PC-3 (cell line): Measurements from ENCODE around the gene C1QTNF6. TPM values are rescaled to one million over a fixed set of nuclear protein-coding genes. Genes with fewer than 3 reads are reported as not detected.

Source experiments
- ATAC-seq: fragments of 200-7000 bp; cut with Tn5 transposase; 2 replicates; pipeline ENCODE4 v1.9.1; 2020; ENCODE audit warnings: mild to moderate bottlenecking, moderate library complexity
- BruUV-seq: library from RNA; stranded (reverse); fragments of 400-500 nt; replicated peaks from 2 replicates; lab custom pipeline; 2021; lab: Mats Ljungman, UMichigan
- CTCF ChIA-PET: fragments of 300-600 bp; sonication (Branson Sonifier 250); formaldehyde crosslinking; loops from one replicate; lab custom pipeline; 2022; ENCODE audit warnings: antibody characterized with exemption; lab: Charles Lee
- POLR2A ChIA-PET: fragments of 300-600 bp; sonication (Branson Sonifier 250); formaldehyde crosslinking; loops from one replicate; lab custom pipeline; 2022; ENCODE audit warnings: antibody characterized with exemption; ENCODE audit not compliant: unreplicated experiment; lab: Charles Lee
- DNase-seq: peaks from one replicate; pipeline ENCODE4 v3.0.0-alpha.2; 2015
- H2AFZ ChIP-seq: fragments of 300-600 bp; sonication (generic); 2 replicates; pipeline ENCODE4 v1.6.0; 2016; ENCODE audit warnings: antibody characterized with exemption, low read length
- H3F3A ChIP-seq: fragments of 300-600 bp; sonication (generic); one replicate; pipeline ENCODE4 v1.6.0; 2017; ENCODE audit warnings: antibody characterized with exemption, low read length, control low read depth, mild to moderate bottlenecking; ENCODE audit not compliant: unreplicated experiment
- H3K27ac ChIP-seq: fragments of 300-600 bp; sonication (generic); 2 replicates; pipeline ENCODE4 v1.5.1; 2016; ENCODE audit warnings: mild to moderate bottlenecking, low read length
- H3K27me3 ChIP-seq: fragments of 300-600 bp; sonication (generic); 2 replicates; pipeline ENCODE4 v1.6.1; 2016; ENCODE audit warnings: low read length, mixed read lengths
- H3K36me3 ChIP-seq: fragments of 300-600 bp; sonication (generic); 2 replicates; pipeline ENCODE4 v1.6.1; 2016; ENCODE audit warnings: low read depth, mixed run types, low read length, mixed read lengths
- H3K4me1 ChIP-seq: fragments of 300-600 bp; sonication (generic); 2 replicates; pipeline ENCODE4 v1.5.1; 2016; ENCODE audit warnings: low read length; ENCODE audit not compliant: insufficient read depth
- H3K4me2 ChIP-seq: fragments of 300-600 bp; sonication (generic); 2 replicates; pipeline ENCODE4 v1.6.0; 2016; ENCODE audit warnings: low read length
- H3K4me3 ChIP-seq: fragments of 300-600 bp; sonication (generic); 2 replicates; pipeline ENCODE4 v1.5.1; 2016; ENCODE audit warnings: mild to moderate bottlenecking, low read length, mixed read lengths
- H3K79me2 ChIP-seq: fragments of 300-600 bp; sonication (generic); 2 replicates; pipeline ENCODE4 v1.6.1; 2017; ENCODE audit warnings: low read length, mixed read lengths
- H3K9ac ChIP-seq: fragments of 300-600 bp; sonication (generic); 2 replicates; pipeline ENCODE4 v1.6.0; 2016; ENCODE audit warnings: mild to moderate bottlenecking, low read length
- H3K9me2 ChIP-seq: fragments of 300-600 bp; sonication (generic); replicated peaks from 2 replicates; pipeline ENCODE4 v1.6.1; 2016; ENCODE audit warnings: mixed run types, low read length, mixed read lengths
- H3K9me3 ChIP-seq: fragments of 300-600 bp; sonication (generic); 2 replicates; pipeline ENCODE4 v1.6.1; 2016; ENCODE audit warnings: low read length, mixed read lengths
- H4K20me1 ChIP-seq: fragments of 300-600 bp; sonication (generic); 2 replicates; pipeline ENCODE4 v1.6.1; 2016; ENCODE audit warnings: low read length, mixed read lengths
- CTCF ChIP-seq: fragments of 300-600 bp; sonication (generic); conservative IDR thresholded peaks from 2 replicates; pipeline ENCODE4 v1.5.1; 2017; ENCODE audit warnings: antibody characterized with exemption, low read depth, mild to moderate bottlenecking, low read length
- EZH2 ChIP-seq: fragments of 300-600 bp; sonication (generic); IDR thresholded peaks from one replicate; pipeline ENCODE4 v1.6.1; 2017; ENCODE audit warnings: antibody characterized with exemption, mild to moderate bottlenecking, low read length; ENCODE audit not compliant: unreplicated experiment
- EZH2phosphoT487 ChIP-seq: fragments of 300-600 bp; sonication (generic); IDR thresholded peaks from 2 replicates; pipeline ENCODE4 v1.6.1; 2018; ENCODE audit warnings: mild to moderate bottlenecking, antibody characterized with exemption, low read length, borderline replicate concordance
- intact Hi-C: fragments of 100-400 bp; cut with micrococcal nuclease; formaldehyde crosslinking; loops from 2 replicates; pipeline ENCODE4 v1.9.0; 2023
- total RNA-seq: library from RNA; depleted of rRNA; stranded (reverse); fragments of >200 nt; gene quantifications from 2 replicates; pipeline ENCODE4 v1.2.3, GENCODE V29; 2014

The C1QTNF6 gene
- total RNA-seq, 1 experiment from 2014 or later: 3.8 TPM

- Histone ChIP-seq H3K27ac (peak overlapping the region; percentile 97), H3K79me2 (no peaks in the 10 kb centered on the region), H3K9me3 (no peaks in the 10 kb centered on the region), H4K20me1 (no peaks in the 10 kb centered on the region), H3K9me2 (no peaks in the 10 kb centered on the region), H3K27me3 (no peaks in the 10 kb centered on the region), H3K4me1 (peaks cover 46% of the 10 kb centered on the region), H3K36me3 (no peaks in the 10 kb centered on the region), H2AFZ (no peak overlapping the region), H3K9ac (peak overlapping the region; percentile 72), H3F3A (no peaks in the 10 kb centered on the region), H3K4me3 (peak overlapping the region; percentile 21; the same call in 1 of the 2 replicates), H3K4me2 (peak overlapping the region; percentile 61)
- peak; percentile 16 for ATAC-seq
- no peak for TF ChIP-seq EZH2phosphoT487
- TF ChIP-seq EZH2: no peak
- no peak; the same call in 1 of the 2 replicates for TF ChIP-seq CTCF
- CTCF ChIA-PET: interaction anchor here (0.6 to 0.7 kb wide), 3 partner anchors 58 to 341 kb away, joined by 3 read pairs; no protein-coding TSS in a partner anchor
- intact Hi-C loops: loop anchor here (10.0 kb wide), 1 partner anchor 122 kb away; no protein-coding TSS in a partner anchor
- peak; percentile 84 for DNase-seq
- POLR2A ChIA-PET: no interaction called here
- BruUV-seq: no TSS peak
Measured at GRCh38 chr22:37196539-37197450, 8.7 kb upstream of the C1QTNF6 start.

DNA sequence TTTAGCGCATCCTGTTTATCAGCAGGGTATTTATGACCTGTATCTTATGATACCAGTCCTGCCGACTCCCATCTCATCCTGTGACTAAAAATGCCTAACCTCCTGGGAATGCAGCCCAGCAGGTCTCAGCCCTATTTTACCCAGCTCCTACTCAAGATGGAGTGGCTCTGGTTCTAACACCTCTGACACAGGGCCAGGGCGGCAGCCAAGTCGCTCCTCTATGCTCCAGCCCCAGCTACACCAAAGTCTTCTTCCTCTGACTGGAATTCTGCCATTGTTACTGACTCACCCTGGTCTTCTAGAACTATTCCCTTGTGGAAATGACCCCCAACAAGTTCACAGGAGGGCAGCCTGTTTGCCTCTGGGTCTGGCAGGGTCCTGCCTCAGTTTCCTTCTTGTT lies 7.9 kb upstream of the C1QTNF6 start:
- H3K9ac ChIP-seq: no peak overlapping the region
- TF ChIP-seq CTCF (no peak), EZH2phosphoT487 (no peak), EZH2 (no peak)
- no peaks in the 10 kb centered on the region for H4K20me1 ChIP-seq
- intact Hi-C loops: loop anchor here (10.0 kb wide), 1 partner anchor 121 kb away; no protein-coding TSS in a partner anchor
- H3K36me3 ChIP-seq: no peaks in the 10 kb centered on the region
- H3K27ac ChIP-seq: peak overlapping the region; percentile 97
- POLR2A ChIA-PET: no interaction called here
- CTCF ChIA-PET: no interaction called here
- H3K4me3 ChIP-seq: no peak overlapping the region
- no peak for ATAC-seq
- no peaks in the 10 kb centered on the region for H3F3A ChIP-seq
- no peaks in the 10 kb centered on the region for H3K9me3 ChIP-seq
- peak overlapping the region; percentile 61 for H3K4me2 ChIP-seq
- peaks cover 55% of the 10 kb centered on the region for H3K4me1 ChIP-seq
- peak; percentile 11 for DNase-seq
- H3K27me3 ChIP-seq: no peaks in the 10 kb centered on the region
- no peak overlapping the region for H2AFZ ChIP-seq
- BruUV-seq: no TSS peak
- no peaks in the 10 kb centered on the region for H3K79me2 ChIP-seq
- no peaks in the 10 kb centered on the region for H3K9me2 ChIP-seq

DNA sequence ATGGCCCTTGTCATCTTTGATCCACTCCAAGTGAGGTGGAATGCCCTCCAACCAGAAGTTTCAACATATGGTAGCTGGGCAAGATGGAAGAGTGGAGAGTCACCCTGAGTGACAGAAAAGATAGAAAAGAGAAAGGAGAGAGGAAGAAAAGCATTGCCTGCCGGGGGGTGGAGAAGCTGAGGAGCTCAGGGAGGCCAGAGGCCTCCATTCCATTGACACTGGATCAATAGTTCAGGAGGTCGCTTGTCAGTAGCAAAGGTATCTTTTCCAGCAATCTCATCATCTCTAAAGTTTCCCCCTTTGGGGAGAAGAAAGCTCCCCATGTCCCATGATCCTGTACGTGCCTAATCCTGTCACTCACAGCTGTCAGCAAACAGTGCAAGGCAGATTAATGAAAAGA lies 6.7 kb upstream of the C1QTNF6 start:
- Histone ChIP-seq H3K27ac (no peak overlapping the region), H2AFZ (no peak overlapping the region), H3K4me1 (peaks cover 62% of the 10 kb centered on the region), H3K9ac (no peak overlapping the region), H3K27me3 (no peaks in the 10 kb centered on the region), H3K9me2 (no peaks in the 10 kb centered on the region), H3K4me2 (no peak overlapping the region), H3F3A (peaks cover 4% of the 10 kb centered on the region), H4K20me1 (no peaks in the 10 kb centered on the region), H3K4me3 (no peak overlapping the region), H3K36me3 (no peaks in the 10 kb centered on the region), H3K79me2 (no peaks in the 10 kb centered on the region), H3K9me3 (no peaks in the 10 kb centered on the region)
- TF ChIP-seq CTCF: no peak
- no peak for TF ChIP-seq EZH2
- TF ChIP-seq EZH2phosphoT487: no peak
- BruUV-seq: no TSS peak
- DNase-seq (no peak), ATAC-seq (no peak)
- POLR2A ChIA-PET: no interaction called here
- intact Hi-C loops: loop anchor here (10.0 kb wide), 1 partner anchor 120 kb away; no protein-coding TSS in a partner anchor
- CTCF ChIA-PET: no interaction called here
